GM21737 (cell line): ENCODE data around the gene AGPS.

ENCODE experiments used
- ATAC-seq: cut with Tn5 transposase; IDR thresholded peaks from one replicate; pipeline ENCODE4 v1.9.1; 2021; ENCODE audit warnings: mild to moderate bottlenecking, moderate library complexity; ENCODE audit not compliant: unreplicated experiment

The AGPS gene

DNA sequence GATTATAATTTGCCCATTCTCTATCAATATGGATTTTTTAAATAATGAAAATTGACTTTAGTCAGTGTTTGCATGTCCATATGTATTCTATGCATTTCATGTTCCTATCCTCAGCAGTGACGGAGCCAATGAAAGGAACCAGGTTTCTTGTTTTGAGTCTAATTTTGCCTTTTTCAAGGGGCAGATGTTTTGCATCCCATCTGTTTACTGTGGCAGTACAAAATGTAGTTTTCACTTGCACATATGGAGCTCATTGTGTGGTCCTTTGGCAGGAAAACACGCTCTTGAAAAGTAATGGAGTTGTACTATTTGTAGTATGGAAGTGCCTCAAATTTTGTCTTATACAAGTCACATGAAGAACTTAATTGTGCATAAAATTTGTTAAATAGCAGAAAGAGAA, 127.8 kb downstream of the AGPS start:
- no peak for ATAC-seq

DNA sequence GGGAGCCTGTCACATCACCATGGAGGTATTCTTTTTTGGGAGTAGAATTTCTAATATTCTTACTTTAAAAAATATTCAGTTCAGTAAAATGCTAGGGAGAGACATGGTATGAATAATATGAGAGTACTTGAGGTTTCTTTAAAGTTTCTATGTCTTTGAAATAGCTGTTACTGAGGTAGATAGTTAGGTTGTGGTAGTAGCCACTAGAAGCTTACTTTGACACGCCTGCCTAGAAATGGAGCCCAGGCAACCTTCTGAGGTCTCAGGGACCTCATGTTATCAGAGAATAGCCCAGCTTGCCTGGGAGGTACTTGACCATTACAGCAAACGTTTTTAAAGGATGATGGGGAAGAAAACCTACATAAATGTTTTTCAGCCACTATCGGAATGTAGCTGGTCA, 131.2 kb downstream of the AGPS start:
- no peak for ATAC-seq

DNA sequence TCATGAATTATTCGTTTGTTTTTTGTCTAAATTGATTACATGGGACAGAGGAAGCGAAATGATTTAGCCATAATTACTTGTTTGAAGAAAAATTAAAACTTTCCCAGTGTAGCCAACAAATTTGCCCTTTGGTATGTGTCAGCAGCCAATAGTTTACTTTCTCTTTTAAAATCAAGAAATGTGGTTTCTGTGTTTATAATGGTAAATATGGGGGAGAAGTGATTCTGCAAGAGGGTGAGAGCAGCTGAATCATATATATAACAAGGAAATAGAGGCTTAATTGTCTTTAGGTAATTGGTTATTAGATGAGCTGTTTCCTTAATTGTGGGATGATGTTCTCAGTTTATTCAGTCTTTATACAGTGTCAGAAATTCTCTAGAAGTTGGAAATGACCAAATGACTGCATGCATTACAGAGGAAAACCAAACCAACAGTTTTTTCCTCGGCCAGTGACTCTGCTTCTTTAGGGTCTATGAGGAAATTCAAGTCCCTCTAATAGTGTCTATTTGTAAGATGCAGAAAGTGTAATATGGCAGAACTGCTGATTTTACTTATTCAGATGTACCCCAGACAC, 132.9 kb downstream of the AGPS start:
- ATAC-seq: no peak

DNA sequence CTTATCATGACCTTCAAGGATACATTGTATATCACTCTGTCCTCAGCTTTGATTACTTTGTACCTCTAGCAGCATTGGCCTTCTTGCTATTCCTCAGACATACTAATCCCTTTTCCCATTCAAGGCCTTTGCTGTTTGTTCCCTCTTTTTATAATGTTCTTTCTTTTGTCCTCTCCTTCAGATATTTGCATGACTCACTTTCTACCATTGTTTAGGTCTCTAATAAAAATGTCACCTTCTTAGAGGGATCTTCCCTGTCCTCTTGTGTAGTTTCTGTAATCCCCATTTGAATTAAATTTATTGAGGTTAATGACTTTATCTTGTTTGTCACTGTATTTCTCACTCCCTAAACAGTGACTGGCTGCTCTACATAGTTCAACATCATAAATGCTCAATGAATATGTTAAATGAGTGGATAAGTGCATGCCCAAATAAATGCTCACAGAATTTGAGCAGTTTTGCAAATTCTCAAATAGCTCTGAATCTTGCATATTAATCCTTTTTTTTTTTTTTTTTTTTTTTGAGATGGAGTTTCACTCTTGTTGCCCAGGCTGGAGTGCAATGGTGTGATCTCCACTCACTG, 135.9 kb downstream of the AGPS start:
- no peak for ATAC-seq

DNA sequence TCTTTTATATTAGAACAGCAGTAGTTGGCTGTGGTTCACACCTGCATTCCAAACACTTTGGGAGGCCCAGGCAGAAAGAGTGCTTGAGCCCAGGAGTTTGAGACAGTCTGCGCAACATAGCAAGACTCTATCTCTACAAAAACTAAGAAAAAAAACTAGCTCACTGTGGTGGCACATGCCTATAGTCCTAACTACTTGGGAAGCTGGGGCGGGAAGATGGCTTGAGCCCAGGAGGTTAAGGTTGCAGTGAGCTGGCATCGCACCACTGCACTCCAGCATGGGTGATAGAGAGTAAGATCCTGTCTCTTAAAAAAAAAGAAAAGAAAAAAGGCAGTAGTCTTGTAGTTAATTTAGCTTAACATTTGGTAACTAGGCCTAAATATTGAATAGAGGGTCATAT, 136.6 kb downstream of the AGPS start:
- ATAC-seq: no peak

DNA sequence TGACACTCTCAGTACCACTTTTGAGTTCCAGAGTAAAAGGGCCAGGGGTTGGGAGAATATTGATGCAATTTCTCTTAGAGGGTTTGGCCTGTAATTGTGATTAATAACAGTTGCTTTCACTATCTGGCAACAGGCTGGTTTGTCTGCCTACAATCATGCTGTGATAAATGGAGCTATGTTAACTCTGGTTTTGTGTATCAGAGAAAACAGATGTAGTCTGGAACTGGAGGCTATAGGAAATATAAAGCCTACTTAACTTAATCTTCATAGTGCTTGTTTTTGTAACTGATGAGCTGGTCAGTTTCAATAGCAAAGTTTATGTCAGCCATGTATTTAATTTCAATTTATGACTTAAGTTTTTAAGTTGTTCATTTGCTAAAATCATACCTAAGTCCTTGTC, 138.0 kb downstream of the AGPS start:
- ATAC-seq: no peak

DNA sequence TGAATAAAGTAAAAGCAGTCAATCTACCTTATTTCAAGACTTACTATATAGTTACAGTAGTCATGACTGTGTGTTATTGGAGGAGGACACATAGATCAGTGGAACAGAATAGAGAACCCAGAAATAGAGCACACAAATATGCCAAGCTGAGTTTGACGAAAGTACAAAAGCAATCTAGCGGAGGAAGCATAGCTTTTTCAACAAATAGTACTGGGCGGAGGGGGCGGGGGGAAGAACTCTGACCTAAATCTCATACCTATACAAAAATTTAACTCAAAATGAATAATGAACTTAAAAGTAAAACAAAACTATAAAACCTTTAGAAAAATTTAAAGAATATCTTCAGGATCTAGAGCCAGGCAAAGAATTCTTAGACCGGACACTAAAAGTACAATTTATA, 139.1 kb downstream of the AGPS start:
- no peak for ATAC-seq

DNA sequence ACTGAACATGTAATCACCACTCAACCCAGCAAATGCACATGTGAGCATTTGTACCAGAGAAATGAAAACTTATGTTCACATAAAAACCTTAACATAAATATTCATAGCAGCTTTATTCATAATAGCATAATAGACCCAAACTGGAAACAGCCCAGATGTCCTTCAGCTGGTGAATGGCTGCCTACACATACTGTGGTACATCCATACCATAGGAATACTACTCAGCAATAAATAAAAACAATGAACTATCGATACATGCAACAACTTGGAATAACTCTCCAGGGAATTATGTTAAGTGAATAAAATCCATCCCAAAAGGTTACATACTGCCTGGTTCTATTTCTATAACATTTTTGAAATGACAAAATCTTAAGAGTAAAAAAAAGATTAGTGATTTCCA, 140.0 kb downstream of the AGPS start:
- ATAC-seq: no peak

DNA sequence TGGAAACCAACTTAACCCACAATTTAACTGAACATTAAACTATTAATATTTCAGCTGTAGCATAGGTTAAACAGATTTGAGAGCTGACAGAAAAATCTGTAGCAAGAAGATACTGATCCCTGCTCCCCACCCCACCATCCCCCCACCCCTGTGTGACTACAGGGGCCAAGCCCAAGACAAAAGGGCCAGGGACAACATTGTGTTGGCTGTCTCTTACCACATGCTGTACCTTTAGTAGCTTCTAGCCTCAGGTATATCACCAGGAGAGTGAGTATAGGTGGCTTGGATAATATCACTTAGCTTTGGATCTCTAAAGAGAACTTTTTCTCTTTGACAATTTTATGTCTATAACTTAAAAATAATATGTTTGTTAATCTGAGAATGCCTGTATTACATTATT, 140.7 kb downstream of the AGPS start:
- no peak for ATAC-seq

DNA sequence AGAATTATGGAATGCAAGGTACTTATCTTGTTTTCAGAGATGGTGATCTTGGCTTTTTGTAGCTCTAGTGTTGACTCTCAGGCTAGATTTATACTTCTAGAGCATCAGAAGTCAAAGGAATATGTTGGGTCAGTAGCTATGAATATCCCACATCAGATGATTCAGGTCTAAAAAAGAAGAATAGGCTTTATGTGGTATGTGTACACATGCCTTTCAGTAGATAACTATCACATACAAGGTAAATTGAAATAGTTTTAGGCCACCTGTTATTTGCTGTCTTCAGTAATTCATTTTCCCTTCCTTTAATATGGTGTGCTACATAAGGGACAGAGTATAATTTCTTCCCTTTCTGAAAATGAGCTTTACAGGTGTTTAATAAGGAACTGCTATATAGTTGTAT, 142.4 kb downstream of the AGPS start:
- ATAC-seq: no peak

DNA sequence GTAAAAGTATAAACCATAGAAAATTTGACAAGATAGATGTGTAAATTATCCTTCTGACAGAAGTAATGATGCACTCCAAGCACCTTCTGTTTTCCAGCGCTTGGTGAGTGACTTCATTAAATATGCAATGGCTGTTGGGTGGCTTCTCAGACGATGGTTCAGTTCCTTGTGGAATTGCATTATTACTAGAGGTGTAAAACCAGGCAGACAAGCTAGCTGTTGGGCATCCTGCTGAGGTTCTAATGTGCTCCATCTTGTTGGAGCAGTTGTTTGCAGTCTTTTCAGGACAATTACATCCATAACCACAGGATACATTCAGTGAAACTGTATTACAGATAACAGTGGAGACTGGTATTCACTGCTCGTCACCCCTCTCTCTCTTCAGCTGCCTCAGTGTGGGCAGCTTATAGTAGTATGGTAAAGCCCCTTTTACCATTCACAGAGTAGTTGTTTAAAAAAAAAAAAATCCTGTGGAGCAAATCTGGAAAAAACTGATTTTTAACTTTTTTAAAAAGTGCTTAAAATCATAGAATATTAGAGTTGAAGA, 143.5 kb downstream of the AGPS start:
- ATAC-seq: no peak

DNA sequence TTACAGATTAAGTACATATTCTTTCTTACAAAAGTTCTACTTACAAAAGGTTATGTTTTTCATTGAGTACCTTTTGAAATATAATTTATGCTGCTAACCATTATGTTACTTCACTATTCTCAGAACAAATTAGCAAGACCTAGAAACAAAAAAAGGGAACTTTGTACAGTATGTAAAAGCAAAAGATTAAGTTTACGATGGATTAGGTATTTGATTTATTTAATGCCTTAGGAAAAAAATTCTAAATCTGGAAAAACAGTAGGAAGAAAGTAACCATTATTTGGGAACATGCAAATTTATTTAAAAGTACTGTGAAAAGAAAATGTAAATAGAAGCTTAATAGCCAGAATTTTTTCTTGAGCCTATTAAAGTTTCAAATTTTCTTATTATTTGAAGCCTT, 144.6 kb downstream of the AGPS start:
- ATAC-seq: no peak

DNA sequence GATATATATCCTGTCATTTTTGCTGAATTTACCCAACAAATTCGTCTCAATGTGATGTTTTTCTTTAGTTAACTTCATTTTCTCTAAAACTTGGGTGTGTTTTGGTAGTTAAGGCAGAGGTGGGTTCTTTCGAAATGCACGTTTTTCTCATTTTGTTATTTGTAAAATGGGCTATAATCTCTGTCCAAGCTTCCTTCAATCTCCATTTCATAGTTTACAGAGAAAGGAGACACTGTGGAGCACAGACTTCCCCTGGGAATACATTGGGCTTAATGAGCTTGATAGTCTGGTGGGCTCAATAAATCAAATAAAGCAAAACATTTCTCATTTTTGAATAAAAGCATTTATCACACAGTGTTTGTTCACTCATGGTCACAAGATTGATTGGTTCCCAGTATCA, 145.1 kb downstream of the AGPS start:
- no peak for ATAC-seq

DNA sequence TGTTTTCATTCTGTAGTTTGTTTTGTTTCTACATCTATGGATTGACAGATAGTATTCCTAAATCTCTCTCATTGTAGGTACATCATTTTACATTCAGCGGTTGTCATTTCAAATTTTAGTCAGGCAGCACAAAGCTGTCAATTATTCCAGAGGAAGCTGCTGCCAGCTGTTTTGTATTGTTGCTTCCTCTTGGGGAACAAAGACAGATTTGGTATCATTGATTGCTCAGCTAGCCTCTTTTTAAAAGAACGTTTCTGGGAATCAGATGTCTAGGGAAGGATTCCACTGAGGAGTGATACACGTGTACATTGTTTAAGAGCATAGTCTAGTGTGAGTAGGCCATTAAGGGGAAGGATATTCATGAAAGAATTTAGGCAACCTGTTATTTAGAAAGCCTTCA, 145.8 kb downstream of the AGPS start:
- no peak for ATAC-seq

DNA sequence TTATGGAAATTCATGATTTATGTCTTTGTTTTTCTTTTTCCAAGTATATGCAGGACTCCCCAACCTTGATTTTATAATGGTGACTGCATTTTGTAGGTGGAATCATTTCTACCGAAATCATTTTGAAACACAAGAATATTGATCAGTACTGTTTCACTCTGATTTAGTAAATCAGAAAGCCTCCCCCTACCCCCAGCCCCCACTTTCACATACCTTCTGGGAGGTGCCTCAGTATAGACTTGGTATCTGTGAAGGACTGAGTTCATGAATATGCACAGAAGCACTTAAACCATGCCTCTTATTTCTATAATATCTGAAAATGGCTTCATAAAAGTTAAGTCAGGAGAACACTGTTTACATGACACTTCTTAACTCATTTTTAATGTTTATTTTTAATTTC, 147.7 kb downstream of the AGPS start:
- no peak for ATAC-seq

DNA sequence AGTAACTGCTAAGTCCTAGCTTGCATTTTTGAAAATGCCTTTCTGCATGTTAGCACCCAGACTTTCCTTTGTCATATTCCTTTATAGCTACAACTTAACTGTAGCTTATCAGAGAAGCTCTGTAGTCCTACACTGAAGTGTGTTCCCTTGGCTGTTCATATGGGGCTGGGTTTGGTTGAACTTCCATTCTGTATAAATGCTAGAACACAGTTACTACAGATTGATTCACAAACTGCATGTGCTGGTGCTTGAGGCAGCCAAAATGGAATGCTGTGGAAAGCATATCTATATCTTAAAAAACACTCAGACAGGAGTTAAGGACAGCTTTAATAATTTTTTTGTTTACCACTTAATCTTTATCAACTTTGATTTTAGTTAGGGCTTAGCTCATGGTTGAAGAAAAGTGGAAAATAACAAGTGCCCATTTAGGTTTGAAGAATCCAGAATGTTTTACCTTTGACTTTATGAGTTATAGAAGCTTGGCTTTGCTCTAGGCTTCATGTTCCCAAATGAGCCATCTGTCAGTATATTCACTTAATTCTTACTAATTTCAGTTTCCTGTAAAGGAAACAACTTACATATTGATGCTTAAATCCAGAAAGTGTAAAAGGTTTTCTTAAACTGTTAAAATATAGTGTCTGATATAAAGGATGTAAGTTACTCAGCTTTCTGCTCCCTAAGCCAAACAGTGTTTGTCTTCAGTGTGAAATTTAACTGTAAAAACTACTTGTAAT, 148.9 kb downstream of the AGPS start:
- ATAC-seq: no peak

DNA sequence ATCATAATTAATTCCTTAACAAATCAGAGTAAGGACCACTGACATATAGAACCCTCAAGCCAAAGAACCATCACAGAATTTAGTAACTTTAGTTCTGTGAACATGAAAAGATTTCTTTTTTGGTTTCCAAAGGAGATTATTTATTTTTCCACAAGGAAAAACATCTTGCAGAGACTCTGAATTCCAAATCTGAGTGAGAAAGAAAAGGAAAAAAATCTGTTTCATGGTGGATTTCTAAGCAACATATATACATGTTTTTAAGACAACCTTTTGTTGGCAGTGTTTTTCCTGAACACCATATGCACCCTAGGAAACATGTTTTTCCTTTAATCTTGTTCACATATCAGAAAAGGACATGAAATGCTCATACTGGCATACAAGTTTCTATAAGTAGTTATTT, 149.8 kb downstream of the AGPS start:
- no peak for ATAC-seq

DNA sequence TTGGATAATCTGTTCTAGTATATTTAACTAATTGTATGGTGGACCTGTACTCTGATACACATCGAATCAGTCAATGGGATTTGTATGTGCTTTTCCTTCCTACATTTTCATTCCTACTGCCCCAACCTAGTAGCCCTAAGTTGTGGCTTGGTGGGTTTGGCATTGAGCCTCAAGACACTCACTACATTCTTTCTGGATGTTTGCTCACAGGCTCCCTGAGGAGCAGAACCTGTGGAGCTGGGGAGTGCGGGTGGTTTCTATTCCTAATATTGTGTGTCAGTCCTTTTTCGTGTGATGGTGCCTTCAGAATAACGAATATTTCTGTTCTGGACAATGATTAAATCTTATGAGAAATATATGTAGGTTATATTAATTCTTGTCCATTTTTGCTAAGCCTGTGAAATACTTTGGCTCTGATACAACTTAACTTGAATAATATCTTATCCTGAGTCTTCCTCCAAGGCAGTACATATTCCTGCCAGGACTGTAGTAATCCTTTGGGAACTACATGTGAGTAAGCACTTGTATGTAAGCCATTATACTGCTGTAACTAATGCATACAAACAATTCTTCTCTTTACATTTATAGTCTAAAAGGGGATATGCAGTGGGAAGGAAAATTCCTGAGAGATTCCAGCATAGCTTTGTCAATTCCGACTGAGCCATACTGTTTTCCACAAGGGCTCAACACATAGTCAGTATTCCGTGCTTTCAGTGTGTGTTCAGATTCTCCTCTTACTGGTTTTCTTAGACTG, 150.6 kb downstream of the AGPS start:
- no peak for ATAC-seq

DNA sequence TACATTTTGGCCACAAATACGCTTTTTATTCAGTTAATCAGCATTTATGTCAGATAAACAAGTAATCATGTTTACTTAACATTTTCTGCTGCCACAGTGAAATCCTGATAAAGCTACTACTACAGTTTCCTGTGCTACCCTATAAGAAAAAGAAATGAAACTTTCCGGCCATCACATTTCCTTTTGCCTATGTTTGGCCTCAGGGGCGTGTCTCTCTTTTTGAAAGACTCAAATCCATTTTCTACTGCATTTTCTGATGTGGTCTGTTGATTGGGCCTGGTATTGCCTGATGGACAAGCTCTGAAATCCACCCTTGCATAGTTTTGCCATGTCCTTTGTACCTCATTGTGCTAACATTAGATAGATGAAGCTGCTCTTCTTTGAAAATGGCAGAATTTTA, 152.6 kb downstream of the AGPS start:
- no peak for ATAC-seq

DNA sequence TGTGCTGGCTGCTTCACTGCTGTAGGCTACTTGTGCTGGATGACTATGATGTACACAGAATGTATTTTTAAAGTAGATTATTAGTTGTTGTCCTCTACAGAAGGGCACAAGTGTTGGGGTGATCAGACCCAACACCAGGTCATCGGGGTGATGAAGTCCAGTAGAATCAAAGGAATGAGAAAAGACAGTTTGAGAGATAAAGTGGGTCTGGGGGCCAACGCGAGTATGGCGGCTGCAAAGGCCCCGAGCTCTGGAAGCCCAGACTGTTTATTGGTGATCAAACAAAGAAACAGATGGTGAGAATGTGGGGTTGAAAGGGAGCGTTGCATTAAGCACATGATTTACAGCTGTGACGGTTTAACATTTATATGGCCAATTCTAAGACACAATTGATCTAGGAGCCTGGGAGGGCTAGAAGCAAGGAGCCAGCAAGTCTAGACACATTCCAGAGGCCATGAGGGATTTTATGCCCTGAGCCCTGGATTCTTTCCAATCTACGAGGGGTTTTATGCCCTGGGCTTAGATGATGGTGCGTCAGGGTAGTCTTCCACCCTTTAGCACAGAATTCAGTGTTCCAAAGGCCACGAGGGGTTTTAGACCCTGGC, 153.5 kb downstream of the AGPS start:
- ATAC-seq: no peak

DNA sequence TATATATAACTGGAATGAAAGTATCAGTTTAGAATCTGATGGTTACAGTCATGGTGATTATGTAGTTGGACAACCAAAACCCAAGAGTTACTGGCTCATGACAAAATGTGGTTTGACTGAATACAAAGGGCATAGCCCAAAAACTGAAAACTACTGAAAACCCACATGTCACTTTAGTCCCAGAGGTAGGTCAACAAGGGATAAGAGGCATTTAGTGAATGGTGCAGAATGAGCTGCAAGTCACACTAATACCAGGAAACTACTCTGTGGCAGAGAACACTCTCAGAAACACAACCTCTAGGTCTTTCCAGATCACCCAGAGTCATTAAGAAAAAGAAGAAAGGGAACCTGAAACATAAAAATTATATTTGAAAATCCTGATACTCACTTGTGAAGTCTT, 154.5 kb downstream of the AGPS start:
- peak; percentile 87 for ATAC-seq
